ENCODE measurements around the gene TEX264. TPM values are rescaled to one million over a fixed set of nuclear protein-coding genes. Genes with fewer than 3 reads are reported as not detected.

TEX264 gene
- total RNA-seq, 4 donors from 2014 or later, result 60.9 to 116 (median 88.2) TPM

DNA sequence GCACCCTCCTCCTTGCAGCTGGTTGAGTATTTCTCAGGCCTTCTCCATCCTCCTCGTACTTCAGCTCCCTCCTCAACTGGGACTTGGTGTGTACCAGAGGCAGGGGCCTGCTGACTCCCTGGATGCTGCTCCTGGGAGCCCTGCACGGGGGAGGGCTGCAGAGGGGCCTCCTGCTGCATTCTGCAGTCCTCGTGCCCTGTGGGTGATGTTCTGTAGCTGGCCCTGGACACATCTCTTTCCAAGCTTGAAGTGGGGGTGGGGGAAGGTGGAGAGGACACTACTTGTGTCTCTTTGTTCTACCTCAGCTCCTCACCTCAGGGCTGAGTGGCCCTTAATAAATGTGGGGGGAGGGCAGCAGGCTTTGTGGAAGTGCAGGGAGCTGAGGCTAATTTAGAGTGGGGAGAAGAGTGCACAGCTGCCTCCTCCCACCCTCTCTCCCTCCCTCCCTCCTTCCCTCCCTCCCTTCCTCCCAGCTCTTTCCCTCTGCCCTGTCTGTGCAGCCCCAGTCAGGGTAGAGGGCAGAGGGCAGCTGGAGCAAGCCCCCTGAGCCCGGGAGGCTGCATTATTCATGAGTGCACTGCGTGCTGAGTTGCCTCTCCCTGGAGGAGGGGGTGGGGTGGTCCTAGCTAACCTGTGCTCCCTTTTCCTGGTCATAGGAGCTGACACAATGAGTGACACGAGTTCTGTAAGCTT, 32.2 kb downstream of the TEX264 start:
- in situ Hi-C loops (cut with MboI; ENCODE audit: low pct_ligation_motif_present in 1 of 4, low pct_unique_long_range_greater_than_20kb in 1 of 4, low sequenced_read_pairs in 3 of 4) (no loop called here), intact Hi-C loops (cut with DNase I; ENCODE audit: low total_unique reads) (no loop called here)
- 68% methylated on average over 5 of the region's 6 CpGs; no CpG with 5 or more reads in 1 of the 2 donors for WGBS, 2 donors (ENCODE audit: low coverage in 1 of 2)
- Histone ChIP-seq H3K36me3 (peaks cover 0 to 20% (median 9%) of the 10 kb centered on the region in 4 donors), H3K4me3 (no peak overlapping the region), H3K27me3 (peaks cover 4% of the 10 kb centered on the region), H3K9me3 (no peaks in the 10 kb centered on the region), H3K4me1 (peaks cover 0 to 8% (median 5%) of the 10 kb centered on the region in 4 donors), H3K27ac (no peak overlapping the region)
- TF ChIP-seq, protein P1, sequence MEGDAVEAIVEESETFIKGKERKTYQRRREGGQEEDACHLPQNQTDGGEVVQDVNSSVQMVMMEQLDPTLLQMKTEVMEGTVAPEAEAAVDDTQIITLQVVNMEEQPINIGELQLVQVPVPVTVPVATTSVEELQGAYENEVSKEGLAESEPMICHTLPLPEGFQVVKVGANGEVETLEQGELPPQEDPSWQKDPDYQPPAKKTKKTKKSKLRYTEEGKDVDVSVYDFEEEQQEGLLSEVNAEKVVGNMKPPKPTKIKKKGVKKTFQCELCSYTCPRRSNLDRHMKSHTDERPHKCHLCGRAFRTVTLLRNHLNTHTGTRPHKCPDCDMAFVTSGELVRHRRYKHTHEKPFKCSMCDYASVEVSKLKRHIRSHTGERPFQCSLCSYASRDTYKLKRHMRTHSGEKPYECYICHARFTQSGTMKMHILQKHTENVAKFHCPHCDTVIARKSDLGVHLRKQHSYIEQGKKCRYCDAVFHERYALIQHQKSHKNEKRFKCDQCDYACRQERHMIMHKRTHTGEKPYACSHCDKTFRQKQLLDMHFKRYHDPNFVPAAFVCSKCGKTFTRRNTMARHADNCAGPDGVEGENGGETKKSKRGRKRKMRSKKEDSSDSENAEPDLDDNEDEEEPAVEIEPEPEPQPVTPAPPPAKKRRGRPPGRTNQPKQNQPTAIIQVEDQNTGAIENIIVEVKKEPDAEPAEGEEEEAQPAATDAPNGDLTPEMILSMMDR (IDR thresholded peaks at IDR 0.05), result no peak
- TF ChIP-seq POLR2AphosphoS5 (IDR thresholded peaks at IDR 0.05), result no peak
- no peak for TF ChIP-seq EP300 (IDR thresholded peaks at IDR 0.05; ENCODE audit: low read depth)
- no peak for TF ChIP-seq POLR2A (IDR thresholded peaks at IDR 0.05)
- DNase-seq, result no peak

GRCh38 chr3:51703761-51704510, 32.9 kb downstream of the TEX264 start:
- Histone ChIP-seq H3K4me1 (peaks cover 0 to 8% (median 5%) of the 10 kb centered on the region in 4 donors), H3K4me3 (no peak overlapping the region), H3K27ac (no peak overlapping the region), H3K36me3 (peaks cover 0 to 18% (median 9%) of the 10 kb centered on the region in 4 donors), H3K9me3 (no peaks in the 10 kb centered on the region), H3K27me3 (peaks cover 6% of the 10 kb centered on the region)
- TF ChIP-seq, protein P1 (IDR thresholded peaks at IDR 0.05), result no peak
- TF ChIP-seq POLR2AphosphoS5 (IDR thresholded peaks at IDR 0.05), result no peak
- TF ChIP-seq POLR2A (IDR thresholded peaks at IDR 0.05), result no peak
- no peak for TF ChIP-seq EP300 (IDR thresholded peaks at IDR 0.05; ENCODE audit: low read depth)
- no peak for DNase-seq
- in situ Hi-C loops (cut with MboI; ENCODE audit: low pct_ligation_motif_present in 1 of 4, low pct_unique_long_range_greater_than_20kb in 1 of 4, low sequenced_read_pairs in 3 of 4), result no loop called here
- WGBS, 2 donors (ENCODE audit: low coverage in 1 of 2), result 80% methylated on average over 10 of the region's 12 CpGs; no CpG with 5 or more reads in 1 of the 2 donors
- intact Hi-C loops (cut with DNase I; ENCODE audit: low total_unique reads), result no loop called here

GRCh38 chr3:51704511-51704950, 33.5 kb downstream of the TEX264 start:
- H3K27ac ChIP-seq, result no peak overlapping the region
- in situ Hi-C loops (cut with MboI; ENCODE audit: low pct_ligation_motif_present in 1 of 4, low pct_unique_long_range_greater_than_20kb in 1 of 4, low sequenced_read_pairs in 3 of 4), result no loop called here
- TF ChIP-seq EP300 (IDR thresholded peaks at IDR 0.05; ENCODE audit: low read depth), result no peak
- no peak for TF ChIP-seq POLR2AphosphoS5 (IDR thresholded peaks at IDR 0.05)
- TF ChIP-seq, protein P1 (IDR thresholded peaks at IDR 0.05), result no peak
- no peak for TF ChIP-seq POLR2A (IDR thresholded peaks at IDR 0.05)
- peaks cover 6% of the 10 kb centered on the region for H3K27me3 ChIP-seq
- 93% methylated on average over 4 of the region's 4 CpGs; no CpG with 5 or more reads in 1 of the 2 donors for WGBS, 2 donors (ENCODE audit: low coverage in 1 of 2)
- no peaks in the 10 kb centered on the region for H3K9me3 ChIP-seq
- intact Hi-C loops (cut with DNase I; ENCODE audit: low total_unique reads), result no loop called here
- H3K4me1 ChIP-seq, result peaks cover 0 to 8% (median 5%) of the 10 kb centered on the region in 4 donors
- H3K4me3 ChIP-seq, result no peak overlapping the region
- peaks cover 0 to 12% (median 6%) of the 10 kb centered on the region in 4 donors for H3K36me3 ChIP-seq
- DNase-seq, result no peak
